IMR-90 (cell line): ENCODE data around the gene AGBL3. TPM values are rescaled to one million over a fixed set of nuclear protein-coding genes. Genes with fewer than 3 reads are reported as not detected.

Source experiments
- ATAC-seq: fragments of 200-7000 bp; cut with Tn5 transposase; 2 replicates; pipeline ENCODE4 v1.9.1; 2020; ENCODE audit warnings: low read depth, mild to moderate bottlenecking, moderate library complexity
- BruUV-seq: library from RNA; stranded (reverse); fragments of 400-500 nt; replicated peaks from 2 replicates; lab custom pipeline; 2021; lab: Mats Ljungman, UMichigan
- CTCF ChIA-PET: fragments of 300-600 bp; formaldehyde crosslinking; extraction: SDS; loops from one replicate; lab custom pipeline; 2021; ENCODE audit warnings: antibody characterized with exemption; lab: Yijun Ruan, JAX
- POLR2A ChIA-PET: fragments of 300-600 bp; sonication (Branson Sonifier 250); formaldehyde crosslinking; loops from one replicate; lab custom pipeline; 2022; ENCODE audit warnings: antibody characterized with exemption; ENCODE audit not compliant: unreplicated experiment; lab: Charles Lee
- DNase-seq: peaks from one replicate; pipeline ENCODE4 v3.0.0; 2013
- H2AFZ ChIP-seq: replicated peaks from 2 replicates; pipeline ENCODE3; 2013; ENCODE audit warnings: low read length, mild to moderate bottlenecking; ENCODE audit not compliant: poor library complexity
- H2AK5ac ChIP-seq: 2 replicates; pipeline ENCODE4 v1.6.1; 2013; ENCODE audit warnings: low read depth, low read length, inconsistent platforms
- H2AK9ac ChIP-seq: replicated peaks from 2 replicates; pipeline ENCODE3; 2013; ENCODE audit warnings: mild to moderate bottlenecking, low read depth, low read length, moderate library complexity; ENCODE audit not compliant: poor library complexity
- H2BK120ac ChIP-seq: 2 replicates; pipeline ENCODE4 v1.6.1; 2013; ENCODE audit warnings: low read depth, low read length, inconsistent platforms
- H2BK15ac ChIP-seq: 3 replicates; pipeline ENCODE4 v1.6.1; 2013; ENCODE audit warnings: low read depth, low read length, inconsistent platforms
- H2BK20ac ChIP-seq: 2 replicates; pipeline ENCODE4 v1.6.1; 2013; ENCODE audit warnings: low read depth, mild to moderate bottlenecking, inconsistent platforms, low read length, moderate library complexity
- H2BK5ac ChIP-seq: 2 replicates; pipeline ENCODE4 v1.6.1; 2013; ENCODE audit warnings: mild to moderate bottlenecking, low read depth, low read length, inconsistent platforms; ENCODE audit not compliant: poor library complexity, severe bottlenecking
- H3K14ac ChIP-seq: replicated peaks from 2 replicates; pipeline ENCODE4 v1.6.1; 2013; ENCODE audit warnings: low read depth, low read length, inconsistent platforms
- H3K18ac ChIP-seq: 2 replicates; pipeline ENCODE4 v1.6.1; 2013; ENCODE audit warnings: low read depth, low read length, control low read depth
- H3K23ac ChIP-seq: 2 replicates; pipeline ENCODE4 v1.6.1; 2013; ENCODE audit warnings: low read depth, low read length, inconsistent platforms
- H3K27ac ChIP-seq: 2 replicates; pipeline ENCODE4 v1.5.1; 2013; ENCODE audit warnings: mild to moderate bottlenecking, control low read depth, low read length; ENCODE audit not compliant: insufficient read depth
- H3K27me3 ChIP-seq: 2 replicates; pipeline ENCODE4 v1.6.1; 2013; ENCODE audit warnings: low read length; ENCODE audit not compliant: control insufficient read depth, insufficient read depth
- H3K36me3 ChIP-seq: 2 replicates; pipeline ENCODE4 v1.6.1; 2013; ENCODE audit warnings: low read length, mixed read lengths; ENCODE audit not compliant: control insufficient read depth, insufficient read depth
- H3K4ac ChIP-seq: 2 replicates; pipeline ENCODE4 v1.6.1; 2013; ENCODE audit warnings: low read depth, low read length, inconsistent platforms
- H3K4me1 ChIP-seq: 2 replicates; pipeline ENCODE4 v1.6.1; 2013; ENCODE audit warnings: low read length, mixed read lengths; ENCODE audit not compliant: control insufficient read depth, insufficient read depth
- H3K4me2 ChIP-seq: 2 replicates; pipeline ENCODE4 v1.6.1; 2013; ENCODE audit warnings: low read depth, mild to moderate bottlenecking, control low read depth, low read length, moderate library complexity
- H3K4me3 ChIP-seq: 2 replicates; pipeline ENCODE4 v1.5.1; 2013; ENCODE audit warnings: low read depth, mild to moderate bottlenecking, control low read depth, low read length, moderate library complexity; ENCODE audit not compliant: insufficient read depth
- H3K56ac ChIP-seq: 2 replicates; pipeline ENCODE4 v1.6.1; 2013; ENCODE audit warnings: low read length, inconsistent platforms; ENCODE audit not compliant: insufficient read depth; ENCODE audit errors: extremely low read depth
- H3K79me1 ChIP-seq, 2 experiments: 2 replicates each; pipeline ENCODE4 v1.6.1; 2013; ENCODE audit warnings: low read length in 2 of 2, inconsistent platforms in 1 of 2, low read depth in 1 of 2
- H3K9ac ChIP-seq: 2 replicates; pipeline ENCODE4 v1.6.1; 2013; ENCODE audit warnings: low read depth, low read length, control low read depth
- H3K9me1 ChIP-seq: 2 replicates; pipeline ENCODE4 v1.6.1; 2013; ENCODE audit warnings: low read length, inconsistent platforms; ENCODE audit not compliant: insufficient read depth
- H3K9me3 ChIP-seq: 2 replicates; pipeline ENCODE4 v1.6.1; 2013; ENCODE audit warnings: low read length; ENCODE audit not compliant: control insufficient read depth, insufficient read depth
- H4K20me1 ChIP-seq: 2 replicates; pipeline ENCODE4 v1.6.1; 2013; ENCODE audit warnings: low read length, inconsistent platforms; ENCODE audit not compliant: insufficient read depth
- H4K5ac ChIP-seq: 2 replicates; pipeline ENCODE4 v1.6.1; 2013; ENCODE audit warnings: mild to moderate bottlenecking, low read depth, low read length, control low read depth
- H4K8ac ChIP-seq, 2 experiments: 2 replicates each; pipeline ENCODE4 v1.6.1; 2013; ENCODE audit warnings: low read depth in 2 of 2, low read length in 2 of 2, control low read depth in 1 of 2, inconsistent platforms in 1 of 2
- H4K91ac ChIP-seq: 2 replicates; pipeline ENCODE4 v1.6.1; 2013; ENCODE audit warnings: low read depth, low read length, inconsistent platforms; ENCODE audit not compliant: insufficient read depth
- BHLHE40 ChIP-seq: fragments of 150-350 bp; IDR thresholded peaks from 2 replicates; pipeline ENCODE4 v1.6.1; 2016; ENCODE audit warnings: mild to moderate bottlenecking, low read depth, low read length
- CEBPB ChIP-seq: IDR thresholded peaks from 2 replicates; pipeline ENCODE4 v1.6.1; 2012; ENCODE audit warnings: low read depth, low read length, improper control_type of control experiment
- CHD1 ChIP-seq: IDR thresholded peaks from 2 replicates; pipeline ENCODE4 v1.6.1; 2012; ENCODE audit warnings: low read depth, low read length, improper control_type of control experiment
- FOS ChIP-seq: fragments of 150-350 bp; IDR thresholded peaks from 2 replicates; pipeline ENCODE4 v1.6.1; 2016; ENCODE audit warnings: low read depth, low read length
- MAZ ChIP-seq: IDR thresholded peaks from 2 replicates; pipeline ENCODE4 v1.6.1; 2012; ENCODE audit warnings: low read depth, mild to moderate bottlenecking, low read length, improper control_type of control experiment, moderate library complexity, borderline replicate concordance
- MXI1 ChIP-seq: IDR thresholded peaks from 2 replicates; pipeline ENCODE4 v1.6.1; 2012; ENCODE audit warnings: low read depth, mild to moderate bottlenecking, low read length, moderate library complexity, borderline replicate concordance
- POLR2A ChIP-seq: IDR thresholded peaks from 2 replicates; pipeline ENCODE4 v1.6.1; 2012; ENCODE audit warnings: mild to moderate bottlenecking, low read depth, low read length
- SMC3 ChIP-seq: fragments of 150-350 bp; IDR thresholded peaks from 2 replicates; pipeline ENCODE4 v1.6.1; 2016; ENCODE audit warnings: low read depth, mild to moderate bottlenecking, antibody characterized with exemption, low read length, moderate library complexity
- WGBS, 2 experiments: methylation state at CpG; one replicate each; pipeline versions ENCODE4 v1.1.5 to v1.1.7; 2013; ENCODE audit warnings: missing lambda C conversion rate in 2 of 2; ENCODE audit not compliant: insufficient read length in 1 of 2; ENCODE audit errors: extremely low coverage in 2 of 2; 5-methylcytosine and 5-hydroxymethylcytosine counted together
- dilution Hi-C: fragments of 300-500 bp; cut with HindIII; formaldehyde crosslinking; loops from one replicate; pipeline ENCODE4 v1.14.3; 2018; ENCODE audit warnings: low sequenced_read_pairs; ENCODE audit not compliant: unreplicated experiment
- in situ Hi-C: fragments of 300-500 bp; cut with MboI; formaldehyde crosslinking; loops from 3 replicates; pipeline ENCODE4 v1.14.3; 2019; ENCODE audit warnings: low sequenced_read_pairs, inconsistent platforms, mixed read lengths
- intact Hi-C: fragments of 100-400 bp; cut with micrococcal nuclease; formaldehyde crosslinking; loops from 2 replicates; pipeline ENCODE4 v1.10.0; 2022
- polyA plus RNA-seq, 3 experiments: library from polyadenylated mRNA; depleted of rRNA; stranded (reverse); fragments of >200 nt; gene quantifications; 2 replicates each; pipeline ENCODE4 v1.2.3, GENCODE V29; 2012; ENCODE audit warnings: low replicate concordance in 1 of 3
- total RNA-seq: library from RNA; depleted of rRNA; stranded (reverse); fragments of >200 nt; gene quantifications from 2 replicates; pipeline ENCODE4 v1.2.3, GENCODE V29; 2012
- TF ChIP-seq, protein P1 (sequence below): fragments of 150-350 bp; IDR thresholded peaks from 2 replicates; pipeline ENCODE4 v1.6.1; 2016; ENCODE audit warnings: low read depth, mild to moderate bottlenecking, low read length, moderate library complexity, borderline replicate concordance

AGBL3 gene
- total and polyA plus RNA-seq, 2 of the 4 experiments (the other 2 are of a cell fraction): 0.18 to 0.65 TPM

DNA sequence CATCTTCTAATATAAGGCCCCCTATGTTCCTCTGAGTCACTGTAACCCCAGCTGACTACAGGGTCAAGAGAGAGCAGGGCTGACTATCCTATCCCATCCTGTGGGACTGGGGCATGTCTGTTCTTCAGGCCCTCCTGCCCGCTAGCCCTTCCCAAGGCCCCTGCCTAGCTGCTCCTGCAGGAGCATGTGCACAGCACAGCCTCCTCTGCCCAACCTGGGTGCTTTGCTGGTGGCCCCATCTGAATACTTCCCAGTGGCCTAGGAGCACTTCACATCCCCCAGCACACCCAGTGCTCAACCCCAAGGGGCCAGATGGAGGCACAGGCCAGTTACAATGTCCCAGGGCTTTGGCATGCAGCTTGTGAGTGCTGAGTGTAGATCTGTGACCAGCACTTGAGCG, 37.3 kb downstream of the AGBL3 start:
- TF ChIP-seq, protein P1, sequence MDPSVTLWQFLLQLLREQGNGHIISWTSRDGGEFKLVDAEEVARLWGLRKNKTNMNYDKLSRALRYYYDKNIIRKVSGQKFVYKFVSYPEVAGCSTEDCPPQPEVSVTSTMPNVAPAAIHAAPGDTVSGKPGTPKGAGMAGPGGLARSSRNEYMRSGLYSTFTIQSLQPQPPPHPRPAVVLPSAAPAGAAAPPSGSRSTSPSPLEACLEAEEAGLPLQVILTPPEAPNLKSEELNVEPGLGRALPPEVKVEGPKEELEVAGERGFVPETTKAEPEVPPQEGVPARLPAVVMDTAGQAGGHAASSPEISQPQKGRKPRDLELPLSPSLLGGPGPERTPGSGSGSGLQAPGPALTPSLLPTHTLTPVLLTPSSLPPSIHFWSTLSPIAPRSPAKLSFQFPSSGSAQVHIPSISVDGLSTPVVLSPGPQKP: no peak
- TF ChIP-seq FOS (no peak), CHD1 (no peak), BHLHE40 (no peak), POLR2A (no peak), MXI1 (no peak), SMC3 (no peak), CEBPB (no peak), MAZ (no peak)
- DNase-seq (no peak), ATAC-seq (no peak)
- Histone ChIP-seq H4K5ac (no peak overlapping the region), H2AK5ac (no peak overlapping the region), H4K8ac (no peak overlapping the region), H3K14ac (no peak overlapping the region), H3K9ac (no peak overlapping the region), H2BK20ac (no peak overlapping the region), H3K4ac (no peak overlapping the region), H3K56ac (no peak overlapping the region), H3K27me3 (no peaks in the 10 kb centered on the region; the same call in 1 of the 2 replicates), H3K27ac (no peak overlapping the region), H3K9me1 (no peaks in the 10 kb centered on the region), H2AK9ac (no peak overlapping the region), H3K36me3 (no peaks in the 10 kb centered on the region), H3K4me1 (no peaks in the 10 kb centered on the region), H3K23ac (no peak overlapping the region), H3K18ac (no peak overlapping the region), H3K9me3 (no peaks in the 10 kb centered on the region), H4K91ac (no peak overlapping the region), H3K4me2 (no peak overlapping the region), H2BK5ac (no peak overlapping the region), H3K79me1 (no peaks in the 10 kb centered on the region), H4K20me1 (no peaks in the 10 kb centered on the region), H2BK120ac (no peak overlapping the region), H3K4me3 (no peak overlapping the region), H2AFZ (no peak overlapping the region), H2BK15ac (no peak overlapping the region)
- ChIA-PET POLR2A (no interaction called here), CTCF (no interaction called here)
- intact Hi-C loops: no loop called here
- no TSS peak for BruUV-seq
- WGBS, 2 experiments: 20% methylated on average over 1 of the region's 2 CpGs; no CpG with 5 or more reads in 1 of the 2 experiments
- dilution Hi-C loops: no loop called here
- in situ Hi-C loops: no loop called here
